Measurements from ENCODE around the gene SCFD2. TPM values are rescaled to one million over a fixed set of nuclear protein-coding genes. Genes with fewer than 3 reads are reported as not detected.

SCFD2 gene
- total and polyA plus RNA-seq, 4 donors = 4.3 to 28.8 (median 7.4) TPM

- Histone ChIP-seq H3K4me1 (ENCODE audit: control insufficient read depth in 4 of 4, insufficient read depth in 4 of 4, low read length in 3 of 4) (no peaks in the 10 kb centered on the region), H3K36me3 (ENCODE audit: control insufficient read depth in 4 of 4, insufficient read depth in 3 of 4, low read depth in 1 of 4, low read length in 3 of 4) (no peaks in the 10 kb centered on the region), H3K27ac (ENCODE audit: low read depth in 1 of 2, low read length in 2 of 2) (no peak overlapping the region), H3K9ac (ENCODE audit: low read depth in 1 of 2, low read length in 2 of 2) (no peak overlapping the region), H3K9me3 (ENCODE audit: control insufficient read depth in 4 of 4, low read length in 3 of 4) (no peaks in the 10 kb centered on the region), H3K4me3 (ENCODE audit: low read depth in 1 of 3, low read length in 3 of 3) (no peak overlapping the region), H3K27me3 (ENCODE audit: control insufficient read depth in 4 of 4, insufficient read depth in 4 of 4, low read length in 3 of 4) (no peaks in the 10 kb centered on the region)
- WGBS = 91% methylated on average over 1 of the region's 1 CpG
- no peak for DNase-seq (ENCODE audit: low spot score)
- no peak for TF ChIP-seq ATF3 (IDR thresholded peaks at IDR 0.05)
- TF ChIP-seq EGR1 (IDR thresholded peaks at IDR 0.05; ENCODE audit: low read depth in 2 of 2) = no peak
- no peak for TF ChIP-seq GABPA (IDR thresholded peaks at IDR 0.05 in 1 of 2, conservative IDR thresholded peaks at IDR 0.05 in 1 of 2)
- no peak for TF ChIP-seq ZBTB33 (IDR thresholded peaks at IDR 0.05)
- TF ChIP-seq HNF4A (conservative IDR thresholded peaks at IDR 0.05) = no peak
- TF ChIP-seq RAD21 (IDR thresholded peaks at IDR 0.05) = no peak
- no peak for TF ChIP-seq NR2F2 (IDR thresholded peaks at IDR 0.05)
- no peak for TF ChIP-seq JUND (IDR thresholded peaks at IDR 0.05)
- no peak for TF ChIP-seq FOXA2 (IDR thresholded peaks at IDR 0.05)
- TF ChIP-seq RXRA (IDR thresholded peaks at IDR 0.05) = no peak
- no peak for TF ChIP-seq SP1 (IDR thresholded peaks at IDR 0.05)
Observed at GRCh38 chr4:53173576-53173975, 192.3 kb downstream of the SCFD2 start.

- Histone ChIP-seq H3K36me3 (ENCODE audit: control insufficient read depth in 4 of 4, insufficient read depth in 3 of 4, low read depth in 1 of 4, low read length in 3 of 4) (no peaks in the 10 kb centered on the region), H3K9me3 (ENCODE audit: control insufficient read depth in 4 of 4, low read length in 3 of 4) (no peaks in the 10 kb centered on the region), H3K4me3 (ENCODE audit: low read depth in 1 of 3, low read length in 3 of 3) (no peak overlapping the region), H3K9ac (ENCODE audit: low read depth in 1 of 2, low read length in 2 of 2) (no peak overlapping the region), H3K27me3 (ENCODE audit: control insufficient read depth in 4 of 4, insufficient read depth in 4 of 4, low read length in 3 of 4) (no peaks in the 10 kb centered on the region), H3K4me1 (ENCODE audit: control insufficient read depth in 4 of 4, insufficient read depth in 4 of 4, low read length in 3 of 4) (no peaks in the 10 kb centered on the region), H3K27ac (ENCODE audit: low read depth in 1 of 2, low read length in 2 of 2) (no peak overlapping the region)
- WGBS = 98% methylated on average over 3 of the region's 3 CpGs
- TF ChIP-seq GABPA (IDR thresholded peaks at IDR 0.05 in 1 of 2, conservative IDR thresholded peaks at IDR 0.05 in 1 of 2) = no peak
- no peak for TF ChIP-seq EGR1 (IDR thresholded peaks at IDR 0.05; ENCODE audit: low read depth in 2 of 2)
- TF ChIP-seq YY1 (IDR thresholded peaks at IDR 0.05) = no peak
- TF ChIP-seq SP1 (IDR thresholded peaks at IDR 0.05) = no peak
- no peak for TF ChIP-seq RXRA (IDR thresholded peaks at IDR 0.05)
- no peak for TF ChIP-seq HNF4G (IDR thresholded peaks at IDR 0.05)
- TF ChIP-seq HNF4A (conservative IDR thresholded peaks at IDR 0.05) = no peak
- no peak for TF ChIP-seq FOXA2 (IDR thresholded peaks at IDR 0.05)
- TF ChIP-seq RAD21 (IDR thresholded peaks at IDR 0.05) = no peak
- TF ChIP-seq FOXA1 (IDR thresholded peaks at IDR 0.05) = no peak
- no peak for TF ChIP-seq JUND (IDR thresholded peaks at IDR 0.05)
- no peak for TF ChIP-seq ZBTB33 (IDR thresholded peaks at IDR 0.05)
- no peak for TF ChIP-seq TAF1 (conservative IDR thresholded peaks at IDR 0.05)
- TF ChIP-seq ATF3 (IDR thresholded peaks at IDR 0.05) = no peak
- no peak for DNase-seq (ENCODE audit: low spot score)
Observed at GRCh38 chr4:53171797-53172196, 194.1 kb downstream of the SCFD2 start.
